Mesenteric fat pad (tissue), 1 donor: ENCODE results near the gene GFM1. TPM values are rescaled to one million over a fixed set of nuclear protein-coding genes. Genes with fewer than 3 reads are reported as not detected.

Experiments used
- DNase-seq: peaks from one replicate; pipeline ENCODE4 v3.0.0-alpha.2; 2020; ENCODE audit warnings: low spot score
- long read RNA-seq: library from polyadenylated mRNA; unstranded; transcript quantifications from one replicate; pipeline ENCODE4 v2.0.0, GENCODE V29; 2020
- total RNA-seq: library from RNA; stranded (reverse); fragmentation: NEBNext Ultra II Directional; extraction: Animal tissue kit (Norgen Biotek cat#: 25700); gene quantifications from one replicate; pipeline ENCODE4 v1.2.1, GENCODE V29; 2021
- donor health status: DM: yes; HTN: yes; CAD: no.

GFM1 gene
- 60.1 TPM for total RNA-seq
- long read RNA-seq, transcript GFM1-208 (14 exons, 2,147 nt) = minor isoform, 5 of 71 reads
- long read RNA-seq, transcript GFM1-210 (18 exons, 3,721 nt) = major isoform, 42 of 71 reads
- long read RNA-seq, partial matches to known transcripts = 8 of 71 reads
- long read RNA-seq, other reads (novel, unspliced or antisense) = 16 of 71 reads

GRCh38 chr3:158644345-158644908, at the start of gene GFM1:
GFM1 (plus strand) TSS chr3:158644527; CDS start chr3:158644635, 108 bp downstream.
- peak; percentile 94 for DNase-seq

- no peak for DNase-seq
Measured at GRCh38 chr3:158600787-158601186, 43.5 kb upstream of the GFM1 start.

- DNase-seq = no peak
Measured at GRCh38 chr3:158602227-158602626, 42.1 kb upstream of the GFM1 start.

- DNase-seq = no peak
Measured at GRCh38 chr3:158617982-158618875, 26.1 kb upstream of the GFM1 start.

GRCh38 chr3:158625881-158626280, 18.4 kb upstream of the GFM1 start:
- no peak for DNase-seq

GRCh38 chr3:158631981-158632380, 12.3 kb upstream of the GFM1 start:
- no peak for DNase-seq

- DNase-seq = no peak
Measured at GRCh38 chr3:158640646-158641045, 3.7 kb upstream of the GFM1 start.

- DNase-seq = no peak
Measured at GRCh38 chr3:158642005-158642404, 2.3 kb upstream of the GFM1 start.

- no peak for DNase-seq
Measured at GRCh38 chr3:158642474-158643210, 1.7 kb upstream of the GFM1 start.

GRCh38 chr3:158649791-158650190, 5.5 kb downstream of the GFM1 start:
- DNase-seq = no peak

- DNase-seq = no peak
Measured at GRCh38 chr3:158651192-158651591, 6.9 kb downstream of the GFM1 start.

- DNase-seq = no peak
Measured at GRCh38 chr3:158652463-158652862, 8.1 kb downstream of the GFM1 start.

GRCh38 chr3:158658889-158659288, 14.6 kb downstream of the GFM1 start:
- DNase-seq = no peak

- no peak for DNase-seq
Measured at GRCh38 chr3:158659454-158660237, 15.3 kb downstream of the GFM1 start.

- no peak for DNase-seq
Measured at GRCh38 chr3:158660711-158661110, 16.4 kb downstream of the GFM1 start.

- DNase-seq = no peak
Measured at GRCh38 chr3:158663246-158663645, 18.9 kb downstream of the GFM1 start.

GRCh38 chr3:158663832-158664231, 19.5 kb downstream of the GFM1 start:
- DNase-seq = no peak

GRCh38 chr3:158666416-158666815, 22.1 kb downstream of the GFM1 start:
- no peak for DNase-seq

- no peak for DNase-seq
Measured at GRCh38 chr3:158668506-158668905, 24.2 kb downstream of the GFM1 start.

- DNase-seq = no peak
Measured at GRCh38 chr3:158671821-158672214, 27.5 kb downstream of the GFM1 start.
